GM06990 (cell line): ENCODE results near the gene MAML2.
A peak's percentile ranks its signal among the peaks of the same experiment; 100 is the strongest.

Source experiments
- DNase-seq: peaks from one replicate; pipeline ENCODE4 v3.0.0-alpha.2; 2011; ENCODE audit not compliant: insufficient read length; ENCODE audit errors: extremely low read depth
- H3K27me3 ChIP-seq: replicated peaks from 2 replicates; pipeline ENCODE4 v1.6.0; 2011; ENCODE audit warnings: low read length; ENCODE audit not compliant: control insufficient read depth, insufficient read depth
- H3K36me3 ChIP-seq: 2 replicates; pipeline ENCODE4 v1.5.1; 2011; ENCODE audit warnings: low read length; ENCODE audit not compliant: control insufficient read depth, insufficient read depth
- H3K4me3 ChIP-seq: replicated peaks from 2 replicates; pipeline ENCODE4 v1.5.1; 2011; ENCODE audit warnings: low read depth, mild to moderate bottlenecking, control low read depth, low read length
- TF ChIP-seq, protein P1 (sequence below): IDR thresholded peaks from 2 replicates; pipeline ENCODE4 v1.5.1; 2011; ENCODE audit warnings: low read length, control low read depth, mild to moderate bottlenecking, inconsistent platforms; ENCODE audit not compliant: insufficient read depth, poor library complexity, severe bottlenecking

The MAML2 gene

DNA sequence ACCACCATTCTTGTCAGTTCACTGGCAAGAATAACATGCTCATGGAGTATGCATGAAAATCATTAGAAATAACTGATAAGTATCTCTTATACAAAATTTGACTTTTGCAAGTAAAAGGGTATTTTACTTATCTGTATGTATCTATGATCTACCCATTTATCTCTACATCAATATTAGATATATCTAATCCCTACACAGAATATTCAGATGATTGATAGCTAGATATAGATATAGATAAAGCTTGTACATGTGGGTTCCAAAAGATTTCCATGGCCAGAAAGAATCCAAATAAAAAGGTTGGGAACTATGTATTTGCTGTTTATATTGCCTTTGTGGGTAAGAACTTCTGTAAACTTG lies 185.5 kb downstream of the MAML2 start:
- TF ChIP-seq, protein P1, sequence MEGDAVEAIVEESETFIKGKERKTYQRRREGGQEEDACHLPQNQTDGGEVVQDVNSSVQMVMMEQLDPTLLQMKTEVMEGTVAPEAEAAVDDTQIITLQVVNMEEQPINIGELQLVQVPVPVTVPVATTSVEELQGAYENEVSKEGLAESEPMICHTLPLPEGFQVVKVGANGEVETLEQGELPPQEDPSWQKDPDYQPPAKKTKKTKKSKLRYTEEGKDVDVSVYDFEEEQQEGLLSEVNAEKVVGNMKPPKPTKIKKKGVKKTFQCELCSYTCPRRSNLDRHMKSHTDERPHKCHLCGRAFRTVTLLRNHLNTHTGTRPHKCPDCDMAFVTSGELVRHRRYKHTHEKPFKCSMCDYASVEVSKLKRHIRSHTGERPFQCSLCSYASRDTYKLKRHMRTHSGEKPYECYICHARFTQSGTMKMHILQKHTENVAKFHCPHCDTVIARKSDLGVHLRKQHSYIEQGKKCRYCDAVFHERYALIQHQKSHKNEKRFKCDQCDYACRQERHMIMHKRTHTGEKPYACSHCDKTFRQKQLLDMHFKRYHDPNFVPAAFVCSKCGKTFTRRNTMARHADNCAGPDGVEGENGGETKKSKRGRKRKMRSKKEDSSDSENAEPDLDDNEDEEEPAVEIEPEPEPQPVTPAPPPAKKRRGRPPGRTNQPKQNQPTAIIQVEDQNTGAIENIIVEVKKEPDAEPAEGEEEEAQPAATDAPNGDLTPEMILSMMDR = no peak
- no peak for DNase-seq
- Histone ChIP-seq H3K36me3 (no peaks in the 10 kb centered on the region), H3K4me3 (no peak overlapping the region), H3K27me3 (no peaks in the 10 kb centered on the region)

DNA sequence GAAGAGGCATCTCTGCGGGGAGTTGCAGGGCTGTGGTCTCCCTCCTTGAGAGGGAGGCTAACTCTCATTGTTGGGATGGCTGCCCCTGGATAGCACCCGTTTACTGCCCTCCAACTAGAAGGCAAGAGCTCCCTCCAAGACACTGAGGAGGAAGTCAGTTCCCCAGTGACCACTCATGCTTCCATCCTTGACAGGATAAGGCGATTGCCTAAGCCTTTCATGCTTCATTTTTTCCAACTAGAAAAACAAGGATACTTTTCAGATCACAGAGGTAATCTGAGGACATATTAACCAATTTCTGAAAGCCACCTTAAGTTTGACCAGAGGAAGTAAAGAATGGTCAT lies 186.6 kb downstream of the MAML2 start:
- TF ChIP-seq, protein P1 = no peak
- DNase-seq = no peak
- Histone ChIP-seq H3K27me3 (no peaks in the 10 kb centered on the region), H3K4me3 (0 out of 2 replicates have a peak overlapping the region, but pooled peaks have one; percentile 25), H3K36me3 (no peaks in the 10 kb centered on the region)

DNA sequence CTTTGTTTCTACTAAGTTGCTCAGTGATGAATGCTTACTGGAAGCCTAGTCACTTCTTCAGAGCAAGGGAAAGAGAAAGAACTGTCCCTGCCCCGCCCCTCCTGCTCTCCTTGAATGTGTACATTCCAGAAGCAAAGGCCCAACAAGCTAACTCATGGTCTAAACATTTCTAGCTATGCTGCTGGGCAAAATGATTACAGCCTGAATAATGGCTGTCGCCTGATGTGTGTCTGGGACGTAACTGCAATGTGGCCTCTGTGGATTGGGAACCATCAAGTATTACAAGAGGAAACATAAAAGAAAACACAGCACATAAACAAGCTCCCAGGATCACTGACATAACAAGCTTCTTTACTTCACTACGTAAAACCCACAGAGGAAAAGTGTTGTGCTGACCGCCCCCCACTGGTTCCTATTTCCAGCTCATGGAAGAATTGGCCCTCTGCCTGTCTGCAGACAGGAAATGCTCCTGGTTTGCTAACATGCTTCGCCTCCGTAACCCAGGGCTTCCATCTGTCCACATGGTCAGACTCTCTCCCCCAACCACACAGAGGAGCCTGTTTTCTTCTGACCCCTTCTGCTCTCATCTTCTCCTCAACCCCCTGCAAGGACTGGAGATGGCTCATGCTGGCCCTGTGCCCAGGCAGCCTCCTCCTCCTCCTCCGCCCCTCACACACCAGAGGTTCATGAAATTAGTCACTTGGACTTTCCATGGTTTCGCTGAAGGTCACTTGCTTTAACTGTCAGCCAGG lies 187.2 kb downstream of the MAML2 start:
- no peak overlapping the region; the same call in 1 of the 2 replicates for H3K4me3 ChIP-seq
- DNase-seq = peak; percentile 77

DNA sequence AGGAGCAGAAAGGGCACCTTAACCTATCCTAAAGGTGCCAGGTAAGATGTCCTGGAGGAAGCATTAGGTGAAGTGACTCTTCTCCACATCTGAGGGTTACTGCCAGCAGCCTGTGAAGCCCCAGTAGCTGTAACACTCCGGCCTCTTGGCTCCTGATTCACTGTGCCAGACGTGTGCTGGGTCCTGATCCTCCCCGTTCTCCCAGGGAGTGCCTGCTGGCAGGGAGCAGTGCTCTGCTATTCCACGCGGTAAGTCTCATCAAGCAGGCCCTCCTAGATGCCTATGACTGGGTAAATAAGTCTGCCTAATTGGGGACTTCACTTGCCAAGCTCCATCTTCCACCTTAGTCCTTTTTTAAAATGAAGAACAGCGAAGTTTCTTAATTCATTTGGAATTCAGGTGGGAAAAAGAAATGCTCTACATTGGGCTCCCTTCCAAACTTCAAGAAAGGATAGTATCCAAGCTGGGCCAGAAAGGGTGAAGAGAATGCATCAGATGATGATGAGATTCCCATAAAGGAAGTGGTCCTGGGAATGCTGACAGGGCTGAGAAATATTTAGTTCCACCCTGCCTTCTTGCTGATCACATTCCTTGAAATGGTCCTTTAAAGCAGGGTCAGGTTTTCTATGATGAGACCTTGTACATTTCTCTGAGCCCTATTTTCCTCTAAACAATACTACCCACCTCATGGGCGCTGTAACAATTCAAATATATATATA lies 188.0 kb downstream of the MAML2 start:
- H3K4me3 ChIP-seq = no peak overlapping the region
- DNase-seq = no peak
- no peaks in the 10 kb centered on the region for H3K27me3 ChIP-seq
- no peaks in the 10 kb centered on the region for H3K36me3 ChIP-seq
- TF ChIP-seq, protein P1 = no peak

More for the DNA sequence above, 187.2 kb downstream of the MAML2 start:
- Histone ChIP-seq H3K36me3 (no peaks in the 10 kb centered on the region), H3K27me3 (no peaks in the 10 kb centered on the region)
- TF ChIP-seq, protein P1 = peak; percentile 32

DNA sequence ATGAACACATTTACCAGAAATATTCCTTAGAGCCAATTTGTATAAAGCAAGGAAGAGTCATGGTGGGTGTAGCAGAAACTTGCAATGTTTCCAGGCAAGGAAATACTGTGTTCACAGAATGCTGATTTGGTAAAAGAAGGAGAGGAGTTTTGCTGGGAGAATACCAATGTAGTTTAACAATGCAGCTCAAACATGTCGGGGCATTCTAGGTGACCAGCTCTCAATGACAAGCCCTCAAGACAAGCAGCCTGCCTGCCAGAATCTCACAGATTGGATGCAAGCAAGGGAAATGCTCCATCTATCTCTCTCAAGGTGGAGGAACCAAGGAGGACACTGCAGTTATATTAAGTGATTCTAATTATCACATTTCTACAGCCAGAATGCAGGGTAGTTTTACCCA lies 190.4 kb downstream of the MAML2 start:
- TF ChIP-seq, protein P1 = no peak
- no peak for DNase-seq
- no peaks in the 10 kb centered on the region for H3K27me3 ChIP-seq
- no peaks in the 10 kb centered on the region for H3K36me3 ChIP-seq
- H3K4me3 ChIP-seq = no peak overlapping the region
